K562 (cell line): ENCODE results near the gene PKD2. TPM values are rescaled to one million over a fixed set of nuclear protein-coding genes. Genes with fewer than 3 reads are reported as not detected.

Source experiments
- ELF2 ChIP-seq: fragments of 250-450 bp; sonication (Bioruptor Pico); IDR thresholded peaks from 2 replicates; pipeline ENCODE4 v1.5.0; 2021; ENCODE audit warnings: mild to moderate bottlenecking
- SP1 ChIP-seq: sonication (generic); formaldehyde crosslinking; IDR thresholded peaks from 2 replicates; pipeline ENCODE4 v1.8.1; 2022; ENCODE audit warnings: mild to moderate bottlenecking, missing genetic modification reagents
- ZNF436 ChIP-seq: fragments of 250-450, 450-650 bp; sonication (Bioruptor Pico); formaldehyde crosslinking; IDR thresholded peaks from 2 replicates; pipeline ENCODE4 v1.7.0; 2020; ENCODE audit warnings: mild to moderate bottlenecking
- polyA plus RNA-seq, 8 experiments: library from polyadenylated mRNA; depleted of rRNA in 4 of 8; stranded (reverse) in 5 of 8; unstranded in 3 of 8; fragments of >200 nt; fragmentation: Nextera tagmentation in 2 of 8; fragmentation: Illumina TruSeq in 1 of 8; extraction: Ambion mirVana in 2 of 8; extraction: Trizol in 1 of 8; gene quantifications; 2 replicates each; pipeline versions ENCODE4 v1.2.1 to v1.2.3, GENCODE V29; 2011 to 2014; ENCODE audit warnings: inconsistent platforms in 1 of 8, missing spikeins in 1 of 8
- total RNA-seq, 7 experiments: library from RNA; depleted of rRNA in 6 of 7; stranded (reverse); fragments of >200 nt in 6 of 7; fragmentation: Illumina TruSeq in 2 of 7; extraction: Trizol in 2 of 7; gene quantifications; 2 replicates each; pipeline versions ENCODE4 v1.2.1 to v1.2.3, GENCODE V29; 2011 to 2021; ENCODE audit warnings: low replicate concordance in 1 of 7
- TF ChIP-seq, protein P1 (sequence below): fragments of 450-650 bp; IDR thresholded peaks from 2 replicates; pipeline ENCODE4 v1.6.1; 2016; ENCODE audit warnings: mild to moderate bottlenecking, moderate library complexity

PKD2 gene
- total and polyA plus RNA-seq, 9 of the 15 experiments (the other 6 are each of a cell fraction or from before 2014, with no cell fraction given): 0.11 to 1.2 (median 0.47) TPM

DNA sequence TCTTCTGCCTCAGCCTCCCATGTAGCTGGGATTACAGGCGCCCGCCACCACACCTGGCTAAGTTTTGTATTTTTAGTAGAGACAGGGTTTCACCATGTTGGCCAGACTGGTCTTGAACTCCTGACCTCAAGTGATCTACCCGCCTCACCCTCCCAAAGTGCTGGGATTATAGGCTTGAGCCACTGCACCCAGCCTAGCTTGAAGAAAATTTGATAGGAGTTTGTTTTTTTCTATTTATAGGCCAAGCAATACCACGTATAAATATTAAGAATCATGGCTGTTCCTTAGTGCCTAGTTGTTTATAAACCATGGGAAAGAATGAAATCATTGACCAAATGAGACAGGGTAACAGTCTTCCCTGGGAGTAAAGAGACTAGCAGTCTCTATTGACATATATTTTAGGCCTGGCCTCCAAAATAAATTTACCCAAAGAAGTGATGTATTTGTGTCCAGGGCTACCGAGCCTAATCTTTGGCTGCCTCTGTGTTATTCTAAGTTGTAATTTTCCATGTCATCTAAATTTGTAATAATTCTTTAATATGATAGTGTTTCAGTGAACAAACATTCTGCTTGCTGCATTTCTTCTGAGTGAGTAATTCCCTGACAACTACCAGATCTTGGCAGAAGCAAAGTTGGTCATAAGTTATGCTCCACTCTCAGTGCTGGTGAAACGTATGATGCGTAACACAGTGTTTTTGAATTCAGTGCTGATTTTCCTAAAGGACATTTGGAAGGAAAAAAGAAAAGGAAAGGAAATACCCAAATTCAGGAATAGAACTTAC, 10.3 kb downstream of the PKD2 start (continued):
- TF ChIP-seq, protein P1, sequence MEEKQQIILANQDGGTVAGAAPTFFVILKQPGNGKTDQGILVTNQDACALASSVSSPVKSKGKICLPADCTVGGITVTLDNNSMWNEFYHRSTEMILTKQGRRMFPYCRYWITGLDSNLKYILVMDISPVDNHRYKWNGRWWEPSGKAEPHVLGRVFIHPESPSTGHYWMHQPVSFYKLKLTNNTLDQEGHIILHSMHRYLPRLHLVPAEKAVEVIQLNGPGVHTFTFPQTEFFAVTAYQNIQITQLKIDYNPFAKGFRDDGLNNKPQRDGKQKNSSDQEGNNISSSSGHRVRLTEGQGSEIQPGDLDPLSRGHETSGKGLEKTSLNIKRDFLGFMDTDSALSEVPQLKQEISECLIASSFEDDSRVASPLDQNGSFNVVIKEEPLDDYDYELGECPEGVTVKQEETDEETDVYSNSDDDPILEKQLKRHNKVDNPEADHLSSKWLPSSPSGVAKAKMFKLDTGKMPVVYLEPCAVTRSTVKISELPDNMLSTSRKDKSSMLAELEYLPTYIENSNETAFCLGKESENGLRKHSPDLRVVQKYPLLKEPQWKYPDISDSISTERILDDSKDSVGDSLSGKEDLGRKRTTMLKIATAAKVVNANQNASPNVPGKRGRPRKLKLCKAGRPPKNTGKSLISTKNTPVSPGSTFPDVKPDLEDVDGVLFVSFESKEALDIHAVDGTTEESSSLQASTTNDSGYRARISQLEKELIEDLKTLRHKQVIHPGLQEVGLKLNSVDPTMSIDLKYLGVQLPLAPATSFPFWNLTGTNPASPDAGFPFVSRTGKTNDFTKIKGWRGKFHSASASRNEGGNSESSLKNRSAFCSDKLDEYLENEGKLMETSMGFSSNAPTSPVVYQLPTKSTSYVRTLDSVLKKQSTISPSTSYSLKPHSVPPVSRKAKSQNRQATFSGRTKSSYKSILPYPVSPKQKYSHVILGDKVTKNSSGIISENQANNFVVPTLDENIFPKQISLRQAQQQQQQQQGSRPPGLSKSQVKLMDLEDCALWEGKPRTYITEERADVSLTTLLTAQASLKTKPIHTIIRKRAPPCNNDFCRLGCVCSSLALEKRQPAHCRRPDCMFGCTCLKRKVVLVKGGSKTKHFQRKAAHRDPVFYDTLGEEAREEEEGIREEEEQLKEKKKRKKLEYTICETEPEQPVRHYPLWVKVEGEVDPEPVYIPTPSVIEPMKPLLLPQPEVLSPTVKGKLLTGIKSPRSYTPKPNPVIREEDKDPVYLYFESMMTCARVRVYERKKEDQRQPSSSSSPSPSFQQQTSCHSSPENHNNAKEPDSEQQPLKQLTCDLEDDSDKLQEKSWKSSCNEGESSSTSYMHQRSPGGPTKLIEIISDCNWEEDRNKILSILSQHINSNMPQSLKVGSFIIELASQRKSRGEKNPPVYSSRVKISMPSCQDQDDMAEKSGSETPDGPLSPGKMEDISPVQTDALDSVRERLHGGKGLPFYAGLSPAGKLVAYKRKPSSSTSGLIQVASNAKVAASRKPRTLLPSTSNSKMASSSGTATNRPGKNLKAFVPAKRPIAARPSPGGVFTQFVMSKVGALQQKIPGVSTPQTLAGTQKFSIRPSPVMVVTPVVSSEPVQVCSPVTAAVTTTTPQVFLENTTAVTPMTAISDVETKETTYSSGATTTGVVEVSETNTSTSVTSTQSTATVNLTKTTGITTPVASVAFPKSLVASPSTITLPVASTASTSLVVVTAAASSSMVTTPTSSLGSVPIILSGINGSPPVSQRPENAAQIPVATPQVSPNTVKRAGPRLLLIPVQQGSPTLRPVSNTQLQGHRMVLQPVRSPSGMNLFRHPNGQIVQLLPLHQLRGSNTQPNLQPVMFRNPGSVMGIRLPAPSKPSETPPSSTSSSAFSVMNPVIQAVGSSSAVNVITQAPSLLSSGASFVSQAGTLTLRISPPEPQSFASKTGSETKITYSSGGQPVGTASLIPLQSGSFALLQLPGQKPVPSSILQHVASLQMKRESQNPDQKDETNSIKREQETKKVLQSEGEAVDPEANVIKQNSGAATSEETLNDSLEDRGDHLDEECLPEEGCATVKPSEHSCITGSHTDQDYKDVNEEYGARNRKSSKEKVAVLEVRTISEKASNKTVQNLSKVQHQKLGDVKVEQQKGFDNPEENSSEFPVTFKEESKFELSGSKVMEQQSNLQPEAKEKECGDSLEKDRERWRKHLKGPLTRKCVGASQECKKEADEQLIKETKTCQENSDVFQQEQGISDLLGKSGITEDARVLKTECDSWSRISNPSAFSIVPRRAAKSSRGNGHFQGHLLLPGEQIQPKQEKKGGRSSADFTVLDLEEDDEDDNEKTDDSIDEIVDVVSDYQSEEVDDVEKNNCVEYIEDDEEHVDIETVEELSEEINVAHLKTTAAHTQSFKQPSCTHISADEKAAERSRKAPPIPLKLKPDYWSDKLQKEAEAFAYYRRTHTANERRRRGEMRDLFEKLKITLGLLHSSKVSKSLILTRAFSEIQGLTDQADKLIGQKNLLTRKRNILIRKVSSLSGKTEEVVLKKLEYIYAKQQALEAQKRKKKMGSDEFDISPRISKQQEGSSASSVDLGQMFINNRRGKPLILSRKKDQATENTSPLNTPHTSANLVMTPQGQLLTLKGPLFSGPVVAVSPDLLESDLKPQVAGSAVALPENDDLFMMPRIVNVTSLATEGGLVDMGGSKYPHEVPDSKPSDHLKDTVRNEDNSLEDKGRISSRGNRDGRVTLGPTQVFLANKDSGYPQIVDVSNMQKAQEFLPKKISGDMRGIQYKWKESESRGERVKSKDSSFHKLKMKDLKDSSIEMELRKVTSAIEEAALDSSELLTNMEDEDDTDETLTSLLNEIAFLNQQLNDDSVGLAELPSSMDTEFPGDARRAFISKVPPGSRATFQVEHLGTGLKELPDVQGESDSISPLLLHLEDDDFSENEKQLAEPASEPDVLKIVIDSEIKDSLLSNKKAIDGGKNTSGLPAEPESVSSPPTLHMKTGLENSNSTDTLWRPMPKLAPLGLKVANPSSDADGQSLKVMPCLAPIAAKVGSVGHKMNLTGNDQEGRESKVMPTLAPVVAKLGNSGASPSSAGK: no peak
- TF ChIP-seq SP1 (CRISPR knock-in tag) (no peak), ZNF436 (CRISPR knock-in tag) (no peak), ELF2 (CRISPR knock-in tag) (no peak)
